SK-N-SH (cell line): ENCODE results near the gene POU2F1. TPM values are rescaled to one million over a fixed set of nuclear protein-coding genes. Genes with fewer than 3 reads are reported as not detected.

ENCODE experiments used
- CTCF ChIA-PET: fragments of 300-600, 350-600 bp; formaldehyde crosslinking; extraction: SDS; loops from one replicate; lab custom pipeline; 2021; lab: Yijun Ruan, JAX
- POLR2A ChIA-PET: fragments of 350-600 bp; sonication (Branson Sonifier 250); formaldehyde crosslinking; extraction: SDS; loops from one replicate; lab custom pipeline; 2020; ENCODE audit warnings: antibody characterized with exemption, inconsistent platforms; lab: Yijun Ruan, JAX
- DNase-seq: peaks from one replicate; pipeline ENCODE4 v3.0.0; 2012
- H2AFZ ChIP-seq: fragments of 200-600 bp; sonication (generic); 2 replicates; pipeline ENCODE4 v1.8.1; 2016; ENCODE audit warnings: antibody characterized with exemption, mild to moderate bottlenecking, low read depth
- H3F3A ChIP-seq: fragments of 200-600 bp; sonication (generic); replicated peaks from 2 replicates; pipeline ENCODE3; 2016; ENCODE audit warnings: antibody characterized with exemption, mild to moderate bottlenecking; ENCODE audit not compliant: insufficient read depth
- H3K27ac ChIP-seq, 2 experiments: fragments of 200-500 bp in 1 of 2; fragments of 200-600 bp in 1 of 2; sonication (Bioruptor generic) in 1 of 2; sonication (generic), shearing (Covaris generic) in 1 of 2; 2 replicates each; pipeline versions ENCODE4 v1.5.1 to v1.6.1; 2014 to 2016; ENCODE audit warnings: low read depth in 2 of 2, inconsistent platforms in 1 of 2, low read length in 1 of 2, mild to moderate bottlenecking in 1 of 2, mixed read lengths in 1 of 2
- H3K27me3 ChIP-seq: fragments of 200-600 bp; sonication (generic), shearing (Covaris generic); 2 replicates; pipeline ENCODE4 v1.6.1; 2016; ENCODE audit warnings: mixed run types; ENCODE audit not compliant: insufficient read depth
- H3K36me3 ChIP-seq, 2 experiments: fragments of 200-500 bp in 1 of 2; fragments of 200-600 bp in 1 of 2; sonication (Bioruptor generic) in 1 of 2; sonication (generic) in 1 of 2; replicated peaks in 1 of 2; 2 replicates each; pipeline versions ENCODE3 to v1.5.1; 2014 to 2016; ENCODE audit warnings: low read length in 1 of 2, mild to moderate bottlenecking in 1 of 2; ENCODE audit not compliant: insufficient read depth in 2 of 2, control insufficient read depth in 1 of 2
- H3K4me1 ChIP-seq, 2 experiments: fragments of 200-500 bp in 1 of 2; fragments of 200-600 bp in 1 of 2; sonication (Bioruptor generic) in 1 of 2; sonication (generic), shearing (Covaris generic) in 1 of 2; 2 replicates each; pipeline versions ENCODE4 v1.5.1 to v1.6.1; 2014 to 2016; ENCODE audit warnings: low read depth in 1 of 2, low read length in 1 of 2, mixed run types in 1 of 2; ENCODE audit not compliant: insufficient read depth in 2 of 2, control insufficient read depth in 1 of 2
- H3K4me2 ChIP-seq: fragments of 200-600 bp; sonication (generic), shearing (Covaris generic); 2 replicates; pipeline ENCODE4 v1.6.1; 2017; ENCODE audit warnings: mixed run types
- H3K4me3 ChIP-seq, 2 experiments: fragments of 200-500 bp in 1 of 2; fragments of 200-600 bp in 1 of 2; sonication (Bioruptor generic) in 1 of 2; sonication (generic), shearing (Covaris generic) in 1 of 2; 2 replicates each; pipeline versions ENCODE4 v1.5.1 to v1.8.1; 2014 to 2016; ENCODE audit warnings: low read depth in 2 of 2, inconsistent platforms in 1 of 2, low read length in 1 of 2, mild to moderate bottlenecking in 1 of 2, mixed read lengths in 1 of 2, moderate library complexity in 1 of 2
- H3K79me2 ChIP-seq: fragments of 200-600 bp; sonication (generic); 2 replicates; pipeline ENCODE4 v1.8.1; 2017; ENCODE audit warnings: mild to moderate bottlenecking; ENCODE audit not compliant: insufficient read depth
- H3K9ac ChIP-seq: fragments of 200-600 bp; sonication (generic); 2 replicates; pipeline ENCODE4 v1.6.1; 2017; ENCODE audit warnings: mixed run types
- H3K9me2 ChIP-seq: fragments of 200-600 bp; sonication (generic); 2 replicates; pipeline ENCODE4 v1.6.1; 2017; ENCODE audit warnings: mixed run types
- H3K9me3 ChIP-seq: fragments of 200-600 bp; sonication (generic); 2 replicates; pipeline ENCODE4 v1.6.1; 2017; ENCODE audit warnings: mixed run types, mild to moderate bottlenecking, moderate library complexity
- H4K20me1 ChIP-seq: fragments of 200-600 bp; sonication (generic); 2 replicates; pipeline ENCODE4 v1.6.1; 2017; ENCODE audit warnings: mild to moderate bottlenecking, mixed run types; ENCODE audit not compliant: insufficient read depth
- CHD2 ChIP-seq: fragments of 150-350 bp; IDR thresholded peaks from 2 replicates; pipeline ENCODE4 v1.6.1; 2018; ENCODE audit warnings: low read length; ENCODE audit not compliant: partially characterized antibody
- FOSL2 ChIP-seq: IDR thresholded peaks from 2 replicates; pipeline ENCODE4 v1.4.0; 2012; ENCODE audit warnings: low read depth, mild to moderate bottlenecking, moderate library complexity, borderline replicate concordance
- FOXM1 ChIP-seq: IDR thresholded peaks from 2 replicates; pipeline ENCODE4 v1.4.0; 2012; ENCODE audit warnings: low read depth, mild to moderate bottlenecking
- GATA2 ChIP-seq: sonication (generic); formaldehyde crosslinking; IDR thresholded peaks from 2 replicates; pipeline ENCODE4 v1.5.0; 2020; ENCODE audit warnings: mild to moderate bottlenecking, missing genetic modification reagents
- IRF3 ChIP-seq: fragments of 150-350 bp; IDR thresholded peaks from 2 replicates; pipeline ENCODE4 v1.6.1; 2016; ENCODE audit warnings: mild to moderate bottlenecking, low read depth, low read length
- MEF2A ChIP-seq: IDR thresholded peaks from 2 replicates; pipeline ENCODE4 v1.4.0; 2012; ENCODE audit warnings: low read depth, borderline replicate concordance
- PBX3 ChIP-seq: IDR thresholded peaks from 2 replicates; pipeline ENCODE4; 2012
- RAD21 ChIP-seq: IDR thresholded peaks from 2 replicates; pipeline ENCODE4 v1.6.1; 2012; ENCODE audit warnings: mild to moderate bottlenecking, low read length
- SMC3 ChIP-seq: IDR thresholded peaks from 2 replicates; pipeline ENCODE4 v1.6.1; 2012; ENCODE audit warnings: low read depth, low read length, improper control_type of control experiment
- TCF12 ChIP-seq: IDR thresholded peaks from 2 replicates; pipeline ENCODE4 v1.4.0; 2012
- TEAD4 ChIP-seq: IDR thresholded peaks from 2 replicates; pipeline ENCODE4 v1.4.0; 2012; ENCODE audit warnings: mild to moderate bottlenecking, borderline replicate concordance; ENCODE audit not compliant: insufficient read depth
- YY1 ChIP-seq: IDR thresholded peaks from 2 replicates; pipeline ENCODE4 v1.4.0; 2012; ENCODE audit warnings: low read depth, mild to moderate bottlenecking
- WGBS: methylation state at CpG from one replicate; pipeline ENCODE4 v1.1.6; 2017; ENCODE audit warnings: low lambda C conversion rate; 5-methylcytosine and 5-hydroxymethylcytosine counted together
- polyA plus RNA-seq, 3 experiments: library from polyadenylated mRNA; depleted of rRNA; stranded (reverse); fragments of >200 nt; gene quantifications; 2 replicates each; pipeline ENCODE4 v1.2.3, GENCODE V29; 2012
- TF ChIP-seq, protein P1 (sequence below): IDR thresholded peaks from 2 replicates; pipeline ENCODE4 v1.4.0; 2012; ENCODE audit warnings: low read depth, borderline replicate concordance
- TF ChIP-seq, protein P2 (sequence below): fragments of 150-350 bp; IDR thresholded peaks from 2 replicates; pipeline ENCODE4 v1.6.1; 2017; ENCODE audit warnings: antibody characterized with exemption, low read length, low read depth, borderline replicate concordance
- TF ChIP-seq, protein P3 (sequence below): IDR thresholded peaks from 2 replicates; pipeline ENCODE4 v1.6.1; 2012; ENCODE audit warnings: mild to moderate bottlenecking, low read depth, low read length, moderate library complexity

POU2F1 gene
- polyA plus RNA-seq, 1 of the 3 experiments (the other 2 are of a cell fraction): 1.2 TPM

DNA sequence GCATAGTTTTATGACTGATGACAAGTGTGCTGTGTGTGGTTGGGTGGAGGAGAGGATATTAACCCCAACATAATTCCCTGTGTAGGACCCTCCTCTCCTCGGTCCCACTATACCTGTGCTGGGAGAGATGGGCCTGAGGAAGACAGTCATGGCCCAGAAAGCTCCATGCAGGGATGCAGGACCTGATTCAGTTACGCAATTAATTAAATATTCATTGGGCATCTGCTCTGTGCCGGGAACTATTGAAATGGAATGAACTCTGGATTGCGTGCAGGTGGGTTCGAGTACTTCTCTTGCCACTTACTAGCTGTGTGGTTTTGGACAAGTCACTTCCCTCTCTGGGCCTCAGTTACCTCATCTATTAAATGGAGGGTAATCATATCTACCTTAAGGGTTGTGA, 223.1 kb downstream of the POU2F1 start:
- CTCF ChIA-PET: interaction anchor here (0.6 to 5.5 kb wide), 12 partner anchors 12 to 533 kb away, joined by 3 to 110 read pairs (median 5); no protein-coding TSS in a partner anchor
- no peak overlapping the region for H3K27ac ChIP-seq
- POLR2A ChIA-PET: interaction anchor here (1.7 kb wide), 1 partner anchor 11 kb away, joined by 4 read pairs; no protein-coding TSS in a partner anchor
- no peak for TF ChIP-seq TEAD4
- TF ChIP-seq, protein P1, sequence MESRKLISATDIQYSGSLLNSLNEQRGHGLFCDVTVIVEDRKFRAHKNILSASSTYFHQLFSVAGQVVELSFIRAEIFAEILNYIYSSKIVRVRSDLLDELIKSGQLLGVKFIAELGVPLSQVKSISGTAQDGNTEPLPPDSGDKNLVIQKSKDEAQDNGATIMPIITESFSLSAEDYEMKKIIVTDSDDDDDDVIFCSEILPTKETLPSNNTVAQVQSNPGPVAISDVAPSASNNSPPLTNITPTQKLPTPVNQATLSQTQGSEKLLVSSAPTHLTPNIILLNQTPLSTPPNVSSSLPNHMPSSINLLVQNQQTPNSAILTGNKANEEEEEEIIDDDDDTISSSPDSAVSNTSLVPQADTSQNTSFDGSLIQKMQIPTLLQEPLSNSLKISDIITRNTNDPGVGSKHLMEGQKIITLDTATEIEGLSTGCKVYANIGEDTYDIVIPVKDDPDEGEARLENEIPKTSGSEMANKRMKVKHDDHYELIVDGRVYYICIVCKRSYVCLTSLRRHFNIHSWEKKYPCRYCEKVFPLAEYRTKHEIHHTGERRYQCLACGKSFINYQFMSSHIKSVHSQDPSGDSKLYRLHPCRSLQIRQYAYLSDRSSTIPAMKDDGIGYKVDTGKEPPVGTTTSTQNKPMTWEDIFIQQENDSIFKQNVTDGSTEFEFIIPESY: no peak
- TF ChIP-seq RAD21: no peak
- TF ChIP-seq, protein P2, sequence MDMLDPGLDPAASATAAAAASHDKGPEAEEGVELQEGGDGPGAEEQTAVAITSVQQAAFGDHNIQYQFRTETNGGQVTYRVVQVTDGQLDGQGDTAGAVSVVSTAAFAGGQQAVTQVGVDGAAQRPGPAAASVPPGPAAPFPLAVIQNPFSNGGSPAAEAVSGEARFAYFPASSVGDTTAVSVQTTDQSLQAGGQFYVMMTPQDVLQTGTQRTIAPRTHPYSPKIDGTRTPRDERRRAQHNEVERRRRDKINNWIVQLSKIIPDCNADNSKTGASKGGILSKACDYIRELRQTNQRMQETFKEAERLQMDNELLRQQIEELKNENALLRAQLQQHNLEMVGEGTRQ: no peak
- no peak for TF ChIP-seq TCF12
- TF ChIP-seq FOXM1: no peak
- no peak for TF ChIP-seq CHD2
- no peak for TF ChIP-seq PBX3
- TF ChIP-seq FOSL2: no peak
- TF ChIP-seq SMC3: no peak
- TF ChIP-seq YY1: no peak
- TF ChIP-seq IRF3: no peak
- TF ChIP-seq, protein P3, sequence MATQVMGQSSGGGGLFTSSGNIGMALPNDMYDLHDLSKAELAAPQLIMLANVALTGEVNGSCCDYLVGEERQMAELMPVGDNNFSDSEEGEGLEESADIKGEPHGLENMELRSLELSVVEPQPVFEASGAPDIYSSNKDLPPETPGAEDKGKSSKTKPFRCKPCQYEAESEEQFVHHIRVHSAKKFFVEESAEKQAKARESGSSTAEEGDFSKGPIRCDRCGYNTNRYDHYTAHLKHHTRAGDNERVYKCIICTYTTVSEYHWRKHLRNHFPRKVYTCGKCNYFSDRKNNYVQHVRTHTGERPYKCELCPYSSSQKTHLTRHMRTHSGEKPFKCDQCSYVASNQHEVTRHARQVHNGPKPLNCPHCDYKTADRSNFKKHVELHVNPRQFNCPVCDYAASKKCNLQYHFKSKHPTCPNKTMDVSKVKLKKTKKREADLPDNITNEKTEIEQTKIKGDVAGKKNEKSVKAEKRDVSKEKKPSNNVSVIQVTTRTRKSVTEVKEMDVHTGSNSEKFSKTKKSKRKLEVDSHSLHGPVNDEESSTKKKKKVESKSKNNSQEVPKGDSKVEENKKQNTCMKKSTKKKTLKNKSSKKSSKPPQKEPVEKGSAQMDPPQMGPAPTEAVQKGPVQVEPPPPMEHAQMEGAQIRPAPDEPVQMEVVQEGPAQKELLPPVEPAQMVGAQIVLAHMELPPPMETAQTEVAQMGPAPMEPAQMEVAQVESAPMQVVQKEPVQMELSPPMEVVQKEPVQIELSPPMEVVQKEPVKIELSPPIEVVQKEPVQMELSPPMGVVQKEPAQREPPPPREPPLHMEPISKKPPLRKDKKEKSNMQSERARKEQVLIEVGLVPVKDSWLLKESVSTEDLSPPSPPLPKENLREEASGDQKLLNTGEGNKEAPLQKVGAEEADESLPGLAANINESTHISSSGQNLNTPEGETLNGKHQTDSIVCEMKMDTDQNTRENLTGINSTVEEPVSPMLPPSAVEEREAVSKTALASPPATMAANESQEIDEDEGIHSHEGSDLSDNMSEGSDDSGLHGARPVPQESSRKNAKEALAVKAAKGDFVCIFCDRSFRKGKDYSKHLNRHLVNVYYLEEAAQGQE: no peak
- TF ChIP-seq GATA2 (CRISPR knock-in tag): no peak
- TF ChIP-seq MEF2A: no peak
- no peak overlapping the region for H3K4me2 ChIP-seq
- no peaks in the 10 kb centered on the region for H3K9me2 ChIP-seq
- H3K4me1 ChIP-seq: peaks cover 0 to 7% of the 10 kb centered on the region in 2 experiments; a peak in 1 of 4 replicates
- H3K9ac ChIP-seq: no peak overlapping the region
- DNase-seq: no peak
- no peaks in the 10 kb centered on the region; the same call in 1 of the 2 replicates for H3K27me3 ChIP-seq
- H3F3A ChIP-seq: no peaks in the 10 kb centered on the region
- WGBS: 69% methylated on average over 5 of the region's 5 CpGs
- no peaks in the 10 kb centered on the region for H3K36me3 ChIP-seq
- no peak overlapping the region for H3K4me3 ChIP-seq
- H2AFZ ChIP-seq: no peak overlapping the region
- H4K20me1 ChIP-seq: no peaks in the 10 kb centered on the region
- no peaks in the 10 kb centered on the region for H3K79me2 ChIP-seq
- no peaks in the 10 kb centered on the region for H3K9me3 ChIP-seq
